Measurements from ENCODE around the gene RBFOX1.

- TF ChIP-seq, protein P1, sequence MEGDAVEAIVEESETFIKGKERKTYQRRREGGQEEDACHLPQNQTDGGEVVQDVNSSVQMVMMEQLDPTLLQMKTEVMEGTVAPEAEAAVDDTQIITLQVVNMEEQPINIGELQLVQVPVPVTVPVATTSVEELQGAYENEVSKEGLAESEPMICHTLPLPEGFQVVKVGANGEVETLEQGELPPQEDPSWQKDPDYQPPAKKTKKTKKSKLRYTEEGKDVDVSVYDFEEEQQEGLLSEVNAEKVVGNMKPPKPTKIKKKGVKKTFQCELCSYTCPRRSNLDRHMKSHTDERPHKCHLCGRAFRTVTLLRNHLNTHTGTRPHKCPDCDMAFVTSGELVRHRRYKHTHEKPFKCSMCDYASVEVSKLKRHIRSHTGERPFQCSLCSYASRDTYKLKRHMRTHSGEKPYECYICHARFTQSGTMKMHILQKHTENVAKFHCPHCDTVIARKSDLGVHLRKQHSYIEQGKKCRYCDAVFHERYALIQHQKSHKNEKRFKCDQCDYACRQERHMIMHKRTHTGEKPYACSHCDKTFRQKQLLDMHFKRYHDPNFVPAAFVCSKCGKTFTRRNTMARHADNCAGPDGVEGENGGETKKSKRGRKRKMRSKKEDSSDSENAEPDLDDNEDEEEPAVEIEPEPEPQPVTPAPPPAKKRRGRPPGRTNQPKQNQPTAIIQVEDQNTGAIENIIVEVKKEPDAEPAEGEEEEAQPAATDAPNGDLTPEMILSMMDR (IDR thresholded peaks at IDR 0.05), result no peak
- no peak for TF ChIP-seq POLR2A (IDR thresholded peaks at IDR 0.05)
These were observed at the start of gene RBFOX1 for GRCh38 chr16:7332611-7333010.
